ENCODE measurements around the gene UQCRHL. TPM values are rescaled to one million over a fixed set of nuclear protein-coding genes. Genes with fewer than 3 reads are reported as not detected.

Gene UQCRHL
- total and polyA plus RNA-seq, 2 experiments from 2014 or later, result 2.3 to 3.0 TPM

DNA sequence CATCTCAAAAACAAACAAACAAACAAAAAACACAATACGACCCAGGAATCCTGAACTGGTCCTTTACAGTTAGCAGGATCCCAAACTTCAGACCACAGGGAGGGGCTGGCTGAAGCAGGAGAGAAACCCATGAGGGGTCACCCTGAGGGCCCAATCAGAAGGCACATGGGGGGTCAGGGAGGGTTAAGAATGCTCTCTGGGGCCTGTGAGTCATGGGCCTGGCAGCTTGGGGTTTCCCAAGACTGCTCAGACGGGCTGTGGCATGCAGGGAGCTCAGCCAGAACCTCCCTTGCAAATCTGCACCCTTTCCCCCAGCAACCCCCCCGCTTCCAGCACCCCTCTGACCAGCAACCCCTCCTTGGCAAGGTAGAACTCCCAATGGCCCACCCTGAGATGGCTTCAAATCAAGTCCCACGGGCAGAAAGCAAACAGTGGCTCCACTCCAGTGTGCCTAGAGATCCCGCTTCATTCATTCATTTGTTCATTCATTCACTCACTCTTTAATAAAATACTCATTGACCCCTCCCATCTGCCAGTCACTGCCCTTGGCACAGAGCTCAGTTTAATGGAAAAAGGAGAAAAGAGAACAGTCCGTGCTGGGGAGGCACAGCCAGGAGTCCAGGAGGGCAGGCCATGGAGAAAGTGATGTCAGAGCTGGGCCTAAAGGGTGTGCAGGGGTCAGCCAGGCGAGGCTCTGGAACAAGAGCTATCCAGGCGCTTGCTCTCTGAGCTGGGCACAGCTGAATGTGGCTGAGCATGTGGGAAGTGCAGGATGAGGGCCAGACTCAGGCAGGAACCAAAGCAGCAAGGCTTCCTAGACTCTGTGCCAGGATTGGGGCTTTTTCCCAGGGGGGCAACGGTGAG lies 8.2 kb downstream of the UQCRHL start:
- no peak overlapping the region for H3K27ac Mint-ChIP-seq
- Histone ChIP-seq H3K9me2 (ENCODE audit: insufficient read depth) (no peaks in the 10 kb centered on the region), H3K4me2 (no peak overlapping the region), H4K20me1 (replicated peaks; ENCODE audit: insufficient read depth) (no peaks in the 10 kb centered on the region), H3K79me2 (replicated peaks; ENCODE audit: insufficient read depth) (no peaks in the 10 kb centered on the region), H2AFZ (no peak overlapping the region), H3K27ac (ENCODE audit: low read depth) (no peak overlapping the region), H3K27me3 (ENCODE audit: insufficient read depth) (no peaks in the 10 kb centered on the region), H3K36me3 (ENCODE audit: insufficient read depth) (no peaks in the 10 kb centered on the region), H3F3A (replicated peaks; ENCODE audit: low read depth) (0 out of 2 replicates have a peak, but pooled peaks cover 2% of the 10 kb centered on the region), H3K4me3 (no peak overlapping the region), H3K4me1 (ENCODE audit: insufficient read depth) (peaks cover 12% of the 10 kb centered on the region; the same call in 1 of the 2 replicates)
- no peaks in the 10 kb centered on the region for H3K9me3 Mint-ChIP-seq
- H3K4me1 Mint-ChIP-seq, result peaks cover 20% of the 10 kb centered on the region
- H3K27me3 Mint-ChIP-seq (ENCODE audit: insufficient read depth, low read depth, poor library complexity), result peaks cover 11% of the 10 kb centered on the region
- no peak overlapping the region for H3K4me3 Mint-ChIP-seq
- TF ChIP-seq, protein P1, sequence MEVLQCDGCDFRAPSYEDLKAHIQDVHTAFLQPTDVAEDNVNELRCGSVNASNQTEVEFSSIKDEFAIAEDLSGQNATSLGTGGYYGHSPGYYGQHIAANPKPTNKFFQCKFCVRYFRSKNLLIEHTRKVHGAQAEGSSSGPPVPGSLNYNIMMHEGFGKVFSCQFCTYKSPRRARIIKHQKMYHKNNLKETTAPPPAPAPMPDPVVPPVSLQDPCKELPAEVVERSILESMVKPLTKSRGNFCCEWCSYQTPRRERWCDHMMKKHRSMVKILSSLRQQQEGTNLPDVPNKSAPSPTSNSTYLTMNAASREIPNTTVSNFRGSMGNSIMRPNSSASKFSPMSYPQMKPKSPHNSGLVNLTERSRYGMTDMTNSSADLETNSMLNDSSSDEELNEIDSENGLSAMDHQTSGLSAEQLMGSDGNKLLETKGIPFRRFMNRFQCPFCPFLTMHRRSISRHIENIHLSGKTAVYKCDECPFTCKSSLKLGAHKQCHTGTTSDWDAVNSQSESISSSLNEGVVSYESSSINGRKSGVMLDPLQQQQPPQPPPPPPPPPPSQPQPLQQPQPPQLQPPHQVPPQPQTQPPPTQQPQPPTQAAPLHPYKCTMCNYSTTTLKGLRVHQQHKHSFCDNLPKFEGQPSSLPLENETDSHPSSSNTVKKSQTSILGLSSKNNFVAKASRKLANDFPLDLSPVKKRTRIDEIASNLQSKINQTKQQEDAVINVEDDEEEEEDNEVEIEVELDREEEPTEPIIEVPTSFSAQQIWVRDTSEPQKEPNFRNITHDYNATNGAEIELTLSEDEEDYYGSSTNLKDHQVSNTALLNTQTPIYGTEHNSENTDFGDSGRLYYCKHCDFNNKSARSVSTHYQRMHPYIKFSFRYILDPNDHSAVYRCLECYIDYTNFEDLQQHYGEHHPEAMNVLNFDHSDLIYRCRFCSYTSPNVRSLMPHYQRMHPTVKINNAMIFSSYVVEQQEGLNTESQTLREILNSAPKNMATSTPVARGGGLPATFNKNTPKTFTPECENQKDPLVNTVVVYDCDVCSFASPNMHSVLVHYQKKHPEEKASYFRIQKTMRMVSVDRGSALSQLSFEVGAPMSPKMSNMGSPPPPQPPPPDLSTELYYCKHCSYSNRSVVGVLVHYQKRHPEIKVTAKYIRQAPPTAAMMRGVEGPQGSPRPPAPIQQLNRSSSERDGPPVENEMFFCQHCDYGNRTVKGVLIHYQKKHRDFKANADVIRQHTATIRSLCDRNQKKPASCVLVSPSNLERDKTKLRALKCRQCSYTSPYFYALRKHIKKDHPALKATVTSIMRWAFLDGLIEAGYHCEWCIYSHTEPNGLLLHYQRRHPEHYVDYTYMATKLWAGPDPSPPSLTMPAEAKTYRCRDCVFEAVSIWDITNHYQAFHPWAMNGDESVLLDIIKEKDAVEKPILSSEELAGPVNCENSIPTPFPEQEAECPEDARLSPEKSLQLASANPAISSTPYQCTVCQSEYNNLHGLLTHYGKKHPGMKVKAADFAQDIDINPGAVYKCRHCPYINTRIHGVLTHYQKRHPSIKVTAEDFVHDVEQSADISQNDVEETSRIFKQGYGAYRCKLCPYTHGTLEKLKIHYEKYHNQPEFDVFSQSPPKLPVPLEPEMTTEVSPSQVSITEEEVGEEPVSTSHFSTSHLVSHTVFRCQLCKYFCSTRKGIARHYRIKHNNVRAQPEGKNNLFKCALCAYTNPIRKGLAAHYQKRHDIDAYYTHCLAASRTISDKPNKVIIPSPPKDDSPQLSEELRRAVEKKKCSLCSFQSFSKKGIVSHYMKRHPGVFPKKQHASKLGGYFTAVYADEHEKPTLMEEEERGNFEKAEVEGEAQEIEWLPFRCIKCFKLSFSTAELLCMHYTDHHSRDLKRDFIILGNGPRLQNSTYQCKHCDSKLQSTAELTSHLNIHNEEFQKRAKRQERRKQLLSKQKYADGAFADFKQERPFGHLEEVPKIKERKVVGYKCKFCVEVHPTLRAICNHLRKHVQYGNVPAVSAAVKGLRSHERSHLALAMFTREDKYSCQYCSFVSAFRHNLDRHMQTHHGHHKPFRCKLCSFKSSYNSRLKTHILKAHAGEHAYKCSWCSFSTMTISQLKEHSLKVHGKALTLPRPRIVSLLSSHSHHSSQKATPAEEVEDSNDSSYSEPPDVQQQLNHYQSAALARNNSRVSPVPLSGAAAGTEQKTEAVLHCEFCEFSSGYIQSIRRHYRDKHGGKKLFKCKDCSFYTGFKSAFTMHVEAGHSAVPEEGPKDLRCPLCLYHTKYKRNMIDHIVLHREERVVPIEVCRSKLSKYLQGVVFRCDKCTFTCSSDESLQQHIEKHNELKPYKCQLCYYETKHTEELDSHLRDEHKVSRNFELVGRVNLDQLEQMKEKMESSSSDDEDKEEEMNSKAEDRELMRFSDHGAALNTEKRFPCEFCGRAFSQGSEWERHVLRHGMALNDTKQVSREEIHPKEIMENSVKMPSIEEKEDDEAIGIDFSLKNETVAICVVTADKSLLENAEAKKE (CRISPR knock-in tag; IDR thresholded peaks at IDR 0.05), result no peak
- TF ChIP-seq EZH2phosphoT487 (IDR thresholded peaks at IDR 0.05; ENCODE audit: unreplicated experiment) (no peak), STAT1 (IDR thresholded peaks at IDR 0.05; ENCODE audit: unreplicated experiment) (no peak), JUNB (IDR thresholded peaks at IDR 0.05; ENCODE audit: unreplicated experiment) (no peak), POLR2AphosphoS5 (IDR thresholded peaks at IDR 0.05; ENCODE audit: low read depth) (no peak), ZNF331 (CRISPR knock-in tag; IDR thresholded peaks at IDR 0.05; ENCODE audit: low read depth) (no peak), ZNF114 (CRISPR knock-in tag; IDR thresholded peaks at IDR 0.05) (no peak), CREB1 (CRISPR knock-in tag; IDR thresholded peaks at IDR 0.05; ENCODE audit: low read depth) (no peak), NANOG (IDR thresholded peaks at IDR 0.05; ENCODE audit: borderline replicate concordance) (no peak), EZH2 (IDR thresholded peaks at IDR 0.05; ENCODE audit: low read depth, unreplicated experiment) (no peak)
- TF ChIP-seq, protein P2, sequence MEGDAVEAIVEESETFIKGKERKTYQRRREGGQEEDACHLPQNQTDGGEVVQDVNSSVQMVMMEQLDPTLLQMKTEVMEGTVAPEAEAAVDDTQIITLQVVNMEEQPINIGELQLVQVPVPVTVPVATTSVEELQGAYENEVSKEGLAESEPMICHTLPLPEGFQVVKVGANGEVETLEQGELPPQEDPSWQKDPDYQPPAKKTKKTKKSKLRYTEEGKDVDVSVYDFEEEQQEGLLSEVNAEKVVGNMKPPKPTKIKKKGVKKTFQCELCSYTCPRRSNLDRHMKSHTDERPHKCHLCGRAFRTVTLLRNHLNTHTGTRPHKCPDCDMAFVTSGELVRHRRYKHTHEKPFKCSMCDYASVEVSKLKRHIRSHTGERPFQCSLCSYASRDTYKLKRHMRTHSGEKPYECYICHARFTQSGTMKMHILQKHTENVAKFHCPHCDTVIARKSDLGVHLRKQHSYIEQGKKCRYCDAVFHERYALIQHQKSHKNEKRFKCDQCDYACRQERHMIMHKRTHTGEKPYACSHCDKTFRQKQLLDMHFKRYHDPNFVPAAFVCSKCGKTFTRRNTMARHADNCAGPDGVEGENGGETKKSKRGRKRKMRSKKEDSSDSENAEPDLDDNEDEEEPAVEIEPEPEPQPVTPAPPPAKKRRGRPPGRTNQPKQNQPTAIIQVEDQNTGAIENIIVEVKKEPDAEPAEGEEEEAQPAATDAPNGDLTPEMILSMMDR (conservative IDR thresholded peaks at IDR 0.05; ENCODE audit: low read depth in 2 of 2), result no peak
- TF ChIP-seq, protein P3, sequence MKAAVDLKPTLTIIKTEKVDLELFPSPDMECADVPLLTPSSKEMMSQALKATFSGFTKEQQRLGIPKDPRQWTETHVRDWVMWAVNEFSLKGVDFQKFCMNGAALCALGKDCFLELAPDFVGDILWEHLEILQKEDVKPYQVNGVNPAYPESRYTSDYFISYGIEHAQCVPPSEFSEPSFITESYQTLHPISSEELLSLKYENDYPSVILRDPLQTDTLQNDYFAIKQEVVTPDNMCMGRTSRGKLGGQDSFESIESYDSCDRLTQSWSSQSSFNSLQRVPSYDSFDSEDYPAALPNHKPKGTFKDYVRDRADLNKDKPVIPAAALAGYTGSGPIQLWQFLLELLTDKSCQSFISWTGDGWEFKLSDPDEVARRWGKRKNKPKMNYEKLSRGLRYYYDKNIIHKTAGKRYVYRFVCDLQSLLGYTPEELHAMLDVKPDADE (IDR thresholded peaks at IDR 0.05), result no peak
- TF ChIP-seq, protein P4, sequence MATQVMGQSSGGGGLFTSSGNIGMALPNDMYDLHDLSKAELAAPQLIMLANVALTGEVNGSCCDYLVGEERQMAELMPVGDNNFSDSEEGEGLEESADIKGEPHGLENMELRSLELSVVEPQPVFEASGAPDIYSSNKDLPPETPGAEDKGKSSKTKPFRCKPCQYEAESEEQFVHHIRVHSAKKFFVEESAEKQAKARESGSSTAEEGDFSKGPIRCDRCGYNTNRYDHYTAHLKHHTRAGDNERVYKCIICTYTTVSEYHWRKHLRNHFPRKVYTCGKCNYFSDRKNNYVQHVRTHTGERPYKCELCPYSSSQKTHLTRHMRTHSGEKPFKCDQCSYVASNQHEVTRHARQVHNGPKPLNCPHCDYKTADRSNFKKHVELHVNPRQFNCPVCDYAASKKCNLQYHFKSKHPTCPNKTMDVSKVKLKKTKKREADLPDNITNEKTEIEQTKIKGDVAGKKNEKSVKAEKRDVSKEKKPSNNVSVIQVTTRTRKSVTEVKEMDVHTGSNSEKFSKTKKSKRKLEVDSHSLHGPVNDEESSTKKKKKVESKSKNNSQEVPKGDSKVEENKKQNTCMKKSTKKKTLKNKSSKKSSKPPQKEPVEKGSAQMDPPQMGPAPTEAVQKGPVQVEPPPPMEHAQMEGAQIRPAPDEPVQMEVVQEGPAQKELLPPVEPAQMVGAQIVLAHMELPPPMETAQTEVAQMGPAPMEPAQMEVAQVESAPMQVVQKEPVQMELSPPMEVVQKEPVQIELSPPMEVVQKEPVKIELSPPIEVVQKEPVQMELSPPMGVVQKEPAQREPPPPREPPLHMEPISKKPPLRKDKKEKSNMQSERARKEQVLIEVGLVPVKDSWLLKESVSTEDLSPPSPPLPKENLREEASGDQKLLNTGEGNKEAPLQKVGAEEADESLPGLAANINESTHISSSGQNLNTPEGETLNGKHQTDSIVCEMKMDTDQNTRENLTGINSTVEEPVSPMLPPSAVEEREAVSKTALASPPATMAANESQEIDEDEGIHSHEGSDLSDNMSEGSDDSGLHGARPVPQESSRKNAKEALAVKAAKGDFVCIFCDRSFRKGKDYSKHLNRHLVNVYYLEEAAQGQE (IDR thresholded peaks at IDR 0.05; ENCODE audit: unreplicated experiment), result no peak
- no peaks in the 10 kb centered on the region for H3K36me3 Mint-ChIP-seq (ENCODE audit: low read depth)
- peak; percentile 45 for ATAC-seq
- DNase-seq (ENCODE audit: low spot score), result peak; percentile 37
